RWPE2 (cell line): Measurements from ENCODE around the gene ZNF512B.

Experiments
- ATAC-seq: fragments of 200-7000 bp; cut with Tn5 transposase; 3 replicates; pipeline ENCODE4 v1.9.1; 2021; ENCODE audit warnings: low read depth
- DNase-seq: peaks from one replicate; pipeline ENCODE4 v3.0.0-alpha.2; 2020; ENCODE audit warnings: low spot score
- H3K27ac ChIP-seq: fragments of 450-650 bp; 2 replicates; pipeline ENCODE4 v1.5.1; 2017; ENCODE audit warnings: mild to moderate bottlenecking; ENCODE audit not compliant: poor library complexity, severe bottlenecking
- H3K27me3 ChIP-seq: fragments of 250-450 bp; sonication (Bioruptor Pico); 2 replicates; pipeline ENCODE4 v1.5.1; 2021; ENCODE audit warnings: mild to moderate bottlenecking, moderate library complexity; ENCODE audit not compliant: insufficient read depth, poor library complexity, severe bottlenecking
- H3K36me3 ChIP-seq: fragments of 250-450 bp; sonication (Bioruptor Pico); 2 replicates; pipeline ENCODE4 v1.5.1; 2020; ENCODE audit warnings: low read depth, mild to moderate bottlenecking, moderate library complexity
- H3K4me1 ChIP-seq: fragments of 250-450 bp; sonication (Bioruptor Pico); 2 replicates; pipeline ENCODE4 v1.5.1; 2021; ENCODE audit warnings: mild to moderate bottlenecking, moderate library complexity; ENCODE audit not compliant: insufficient read depth, poor library complexity, severe bottlenecking
- H3K4me3 ChIP-seq: fragments of 250-450 bp; sonication (Bioruptor Pico); 2 replicates; pipeline ENCODE4 v1.5.1; 2021; ENCODE audit warnings: mild to moderate bottlenecking, moderate library complexity; ENCODE audit not compliant: severe bottlenecking
- H3K9me3 ChIP-seq: fragments of 250-450 bp; sonication (Bioruptor Pico); 2 replicates; pipeline ENCODE4 v1.5.1; 2021; ENCODE audit warnings: mild to moderate bottlenecking, moderate library complexity; ENCODE audit not compliant: severe bottlenecking
- TF ChIP-seq, protein P1 (sequence below): fragments of 450-650 bp; IDR thresholded peaks from one replicate; pipeline ENCODE4 v1.5.1; 2017; ENCODE audit warnings: mild to moderate bottlenecking, moderate library complexity; ENCODE audit not compliant: poor library complexity, severe bottlenecking

ZNF512B gene

DNA sequence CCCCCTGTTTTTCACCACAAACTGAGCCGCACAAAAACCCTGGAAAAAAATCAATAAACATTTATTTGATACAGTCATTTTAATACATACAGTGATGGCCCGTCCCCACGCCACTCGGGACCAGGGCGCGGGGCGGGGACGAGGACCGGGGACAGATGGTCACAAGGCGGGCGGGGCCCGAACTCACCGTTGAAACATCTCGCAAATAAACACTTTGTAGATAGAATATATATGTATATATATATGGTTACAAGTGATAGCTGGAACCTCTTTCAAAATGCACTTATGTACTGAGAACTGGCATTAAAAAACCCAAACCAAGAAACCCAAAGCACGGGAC is 13.1 kb downstream of the ZNF512B start:
- Histone ChIP-seq H3K4me3 (peak overlapping the region; percentile 88), H3K9me3 (no peaks in the 10 kb centered on the region), H3K27me3 (no peaks in the 10 kb centered on the region), H3K4me1 (peaks cover 14% of the 10 kb centered on the region), H3K27ac (peak overlapping the region; percentile 74), H3K36me3 (peaks cover 19% of the 10 kb centered on the region)
- ATAC-seq: no peak
- no peak for DNase-seq
- TF ChIP-seq, protein P1, sequence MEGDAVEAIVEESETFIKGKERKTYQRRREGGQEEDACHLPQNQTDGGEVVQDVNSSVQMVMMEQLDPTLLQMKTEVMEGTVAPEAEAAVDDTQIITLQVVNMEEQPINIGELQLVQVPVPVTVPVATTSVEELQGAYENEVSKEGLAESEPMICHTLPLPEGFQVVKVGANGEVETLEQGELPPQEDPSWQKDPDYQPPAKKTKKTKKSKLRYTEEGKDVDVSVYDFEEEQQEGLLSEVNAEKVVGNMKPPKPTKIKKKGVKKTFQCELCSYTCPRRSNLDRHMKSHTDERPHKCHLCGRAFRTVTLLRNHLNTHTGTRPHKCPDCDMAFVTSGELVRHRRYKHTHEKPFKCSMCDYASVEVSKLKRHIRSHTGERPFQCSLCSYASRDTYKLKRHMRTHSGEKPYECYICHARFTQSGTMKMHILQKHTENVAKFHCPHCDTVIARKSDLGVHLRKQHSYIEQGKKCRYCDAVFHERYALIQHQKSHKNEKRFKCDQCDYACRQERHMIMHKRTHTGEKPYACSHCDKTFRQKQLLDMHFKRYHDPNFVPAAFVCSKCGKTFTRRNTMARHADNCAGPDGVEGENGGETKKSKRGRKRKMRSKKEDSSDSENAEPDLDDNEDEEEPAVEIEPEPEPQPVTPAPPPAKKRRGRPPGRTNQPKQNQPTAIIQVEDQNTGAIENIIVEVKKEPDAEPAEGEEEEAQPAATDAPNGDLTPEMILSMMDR: no peak

DNA sequence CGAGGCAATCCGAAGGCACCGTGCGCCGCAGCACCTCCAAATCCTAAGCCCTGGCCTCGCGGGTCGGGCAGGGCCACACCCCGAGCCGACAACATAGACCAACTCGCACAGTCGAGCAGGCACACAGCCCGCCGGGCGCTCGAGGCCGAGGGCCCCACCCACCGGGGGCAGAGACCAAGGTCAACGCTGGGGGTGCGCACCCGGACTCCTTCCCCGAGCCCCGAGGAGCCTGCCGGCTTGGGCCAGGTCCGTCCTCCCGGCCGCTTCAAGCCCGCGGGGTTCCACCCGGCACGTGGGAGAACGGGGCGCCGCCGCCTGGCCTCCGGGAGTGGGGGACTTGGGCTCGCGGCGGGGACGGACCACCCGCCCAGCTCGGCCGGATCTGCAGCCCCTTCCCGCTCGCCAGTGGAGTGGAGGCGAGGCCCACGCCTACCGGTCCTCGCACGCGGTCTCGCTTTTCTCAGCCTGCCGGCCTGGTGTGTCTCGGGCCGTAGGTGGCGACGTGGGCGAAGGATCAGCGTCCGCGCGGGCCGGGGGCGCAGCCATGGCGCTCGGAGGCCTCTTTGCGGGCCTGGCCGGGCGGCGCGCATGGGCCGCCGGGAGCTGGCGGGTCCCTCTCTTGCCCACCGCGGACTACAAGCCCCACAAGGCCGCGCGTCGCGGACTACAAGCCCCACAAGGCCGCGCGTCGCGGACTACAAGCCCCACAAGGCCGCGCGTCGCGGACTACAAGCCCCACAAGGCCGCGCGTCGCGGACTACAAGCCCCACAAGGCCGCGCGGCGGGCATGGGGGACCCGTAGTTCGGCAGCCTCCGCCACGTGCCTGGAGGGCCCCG is 13.7 kb downstream of the ZNF512B start, which contains the start of gene UCKL1:
UCKL1 (minus strand) TSS at position 590 of the 837 bp plus-strand sequence; CDS start at position 546, 44 bp downstream.
- Histone ChIP-seq H3K4me3 (peak within 1 kb of the TSS; percentile 88), H3K36me3 (peaks cover 14% of the 10 kb centered on the region), H3K4me1 (peaks cover 14% of the 10 kb centered on the region), H3K27me3 (no peaks in the 10 kb centered on the region), H3K27ac (peak within 1 kb of the TSS; percentile 74), H3K9me3 (no peaks in the 10 kb centered on the region)
- DNase-seq: peak; percentile 88
- TF ChIP-seq, protein P1: peak; percentile 70
- peak; percentile 67 for ATAC-seq

DNA sequence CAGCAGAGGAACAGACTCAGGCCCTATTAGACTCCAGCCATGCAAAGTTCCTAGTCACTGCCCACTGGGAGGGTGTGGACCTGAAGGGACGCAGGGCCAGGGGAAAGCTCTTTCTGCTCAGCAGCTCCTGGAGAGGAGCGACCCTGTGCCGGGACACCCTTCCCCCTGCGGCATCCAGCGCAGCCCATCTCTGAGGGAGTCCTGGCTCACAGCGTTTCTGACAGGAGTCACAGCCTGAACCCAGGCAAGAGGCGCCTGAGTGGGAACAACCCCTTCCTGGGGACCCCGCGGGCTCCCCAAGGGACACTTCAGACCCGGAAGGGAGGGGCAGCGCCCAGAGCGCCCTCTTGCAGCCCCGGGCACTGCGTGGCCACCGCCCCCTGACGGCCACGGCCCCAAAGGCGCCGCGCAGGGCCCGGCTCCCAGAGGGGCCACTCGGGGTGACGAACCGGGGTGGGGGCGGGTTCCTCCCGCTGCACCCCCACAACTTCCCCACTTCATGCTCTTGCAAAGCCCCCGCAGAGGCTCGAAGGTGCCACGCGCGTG is 14.4 kb downstream of the ZNF512B start:
- TF ChIP-seq, protein P1: peak; percentile 89
- H3K27me3 ChIP-seq: no peaks in the 10 kb centered on the region
- peak overlapping the region; percentile 74 for H3K27ac ChIP-seq
- no peak for ATAC-seq
- no peaks in the 10 kb centered on the region for H3K9me3 ChIP-seq
- peak overlapping the region; percentile 88 for H3K4me3 ChIP-seq
- H3K36me3 ChIP-seq: peaks cover 13% of the 10 kb centered on the region
- DNase-seq: peak; percentile 87
- peaks cover 14% of the 10 kb centered on the region for H3K4me1 ChIP-seq

DNA sequence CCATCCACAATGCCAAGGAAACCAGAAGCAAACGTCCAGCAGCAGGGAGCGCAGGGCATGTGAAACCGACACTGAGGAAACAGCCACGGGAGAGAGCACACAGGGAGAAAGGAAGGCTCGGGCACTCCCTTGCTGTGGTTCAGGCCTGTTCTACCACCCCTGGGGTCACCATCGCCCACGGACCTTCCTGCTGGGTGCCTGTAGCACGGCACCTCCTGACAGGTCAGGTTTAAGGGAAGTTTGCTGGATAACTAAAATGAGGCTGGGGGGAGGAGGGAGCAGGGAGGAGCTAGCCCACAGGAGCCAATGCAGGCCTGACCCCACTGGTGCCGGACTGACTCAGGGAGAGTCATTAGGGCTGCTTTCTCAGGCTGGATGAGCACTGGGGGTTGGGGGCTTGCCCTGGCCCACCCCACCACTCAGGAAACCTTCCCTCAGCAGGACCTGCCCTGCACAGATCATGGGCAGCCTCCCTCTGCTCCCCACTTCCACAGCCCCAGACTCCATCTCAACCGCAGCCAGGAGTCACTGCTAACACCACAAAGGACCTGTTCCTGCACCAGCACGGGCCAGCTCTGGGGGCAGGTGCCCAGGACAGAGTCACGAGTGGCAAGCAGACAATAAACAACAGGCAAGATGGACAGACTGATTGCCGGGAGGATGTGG is 15.8 kb downstream of the ZNF512B start:
- TF ChIP-seq, protein P1: no peak
- H3K36me3 ChIP-seq: peaks cover 9% of the 10 kb centered on the region
- no peak overlapping the region for H3K4me3 ChIP-seq
- no peak overlapping the region for H3K27ac ChIP-seq
- no peaks in the 10 kb centered on the region for H3K9me3 ChIP-seq
- ATAC-seq (no peak), DNase-seq (no peak)
- no peaks in the 10 kb centered on the region for H3K27me3 ChIP-seq
- H3K4me1 ChIP-seq: peaks cover 15% of the 10 kb centered on the region
